Erythroblast (primary cell): ENCODE measurements around the gene PLEKHN1.

Source experiments
- GATA1 ChIP-seq: IDR thresholded peaks from 2 replicates; pipeline ENCODE4 v1.6.1; 2011; ENCODE audit warnings: low read depth, mild to moderate bottlenecking, control low read depth, low read length, moderate library complexity
- POLR2A ChIP-seq: IDR thresholded peaks from 2 replicates; pipeline ENCODE4 v1.6.1; 2011; ENCODE audit warnings: mild to moderate bottlenecking, low read length

DNA sequence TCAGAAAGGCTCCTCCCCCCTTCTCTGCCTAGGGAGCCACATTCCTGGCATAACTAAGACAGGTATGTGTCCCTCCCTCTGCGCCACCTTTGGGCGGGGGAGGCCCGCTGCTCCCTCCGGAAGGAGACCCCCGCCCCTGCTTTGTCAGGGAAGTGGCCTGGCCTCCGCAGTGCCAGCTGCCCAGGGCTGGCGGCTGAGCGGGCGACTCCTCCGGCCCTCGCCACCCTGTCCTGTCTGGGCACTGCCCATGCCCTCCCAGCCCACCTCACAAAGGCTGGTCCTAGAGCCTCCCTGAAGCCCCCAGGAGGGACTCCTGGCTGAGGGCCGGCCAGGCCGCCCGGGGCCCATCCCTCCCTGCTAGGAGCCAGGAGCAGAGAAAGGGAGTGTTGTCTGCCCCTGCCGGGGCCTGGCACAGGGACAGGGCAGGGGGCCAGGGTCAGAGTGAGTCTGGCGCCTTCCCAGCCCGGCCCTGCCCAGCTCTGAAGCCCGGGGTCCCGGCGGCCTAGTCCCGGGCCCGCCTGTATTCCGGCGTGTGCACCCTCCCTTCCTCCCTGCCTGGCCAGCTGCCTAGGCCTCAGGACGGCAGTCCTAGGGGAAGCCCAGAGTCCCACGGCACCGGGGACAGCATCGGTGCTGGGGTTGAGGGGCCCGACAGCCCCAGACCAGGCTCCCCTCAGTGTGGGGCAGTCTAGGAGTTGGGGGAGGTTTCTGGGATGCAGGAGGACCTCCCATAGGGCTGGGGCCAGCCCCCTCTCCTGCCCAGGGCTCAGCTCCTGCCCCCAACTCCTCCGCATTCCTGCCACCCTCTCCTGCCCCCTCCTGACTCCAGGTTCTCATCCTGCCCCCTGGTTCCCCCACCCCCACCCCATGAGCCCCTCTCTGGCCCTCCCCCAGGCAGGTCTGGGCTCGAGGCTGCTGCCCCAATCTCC, 58.8 kb downstream of the PLEKHN1 start:
- no peak for TF ChIP-seq POLR2A
- no peak for TF ChIP-seq GATA1
